ENCODE results near the gene DEAF1. TPM values are rescaled to one million over a fixed set of nuclear protein-coding genes. Genes with fewer than 3 reads are reported as not detected.

DEAF1 gene
- total and polyA plus RNA-seq, 9 of the 15 experiments (the other 6 are each of a cell fraction or from before 2014, with no cell fraction given): 2.0 to 69.1 (median 26.8) TPM

DNA sequence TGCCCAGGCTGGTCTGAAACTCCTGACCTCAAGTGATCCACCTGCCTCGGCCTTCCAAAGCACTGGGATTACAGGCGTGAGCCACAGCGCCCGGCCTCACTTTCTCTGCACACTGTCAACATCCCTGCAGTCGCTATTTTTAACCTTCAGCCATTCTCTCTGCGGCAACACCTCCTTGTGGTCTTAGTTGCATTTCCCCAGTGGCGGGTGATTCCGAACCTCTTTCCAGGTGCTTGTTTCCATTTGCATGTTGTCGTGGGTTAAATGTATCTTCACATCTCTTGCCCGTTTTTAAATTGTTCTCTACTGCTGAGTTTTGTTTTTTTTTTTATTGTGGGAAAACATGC, 65.8 kb downstream of the DEAF1 start:
- no peak overlapping the region for H3K4me2 ChIP-seq (ENCODE audit: insufficient read depth, low read length)
- H2AFZ ChIP-seq (ENCODE audit: low read depth, low read length): no peak overlapping the region
- POLR2A ChIA-PET: no interaction called here
- no peak for DNase-seq (ENCODE audit: extremely low read depth in 1 of 4, low spot score in 3 of 4)
- no peaks in the 10 kb centered on the region for H3K9me3 ChIP-seq (replicated peaks; ENCODE audit: control insufficient read depth, insufficient read depth, low read depth, low read length)
- in situ Hi-C loops (cut with MboI): no loop called here
- CTCF ChIA-PET (ENCODE audit: low intra/inter-chr PET ratio): no interaction called here
- H3K79me2 ChIP-seq (ENCODE audit: control insufficient read depth, insufficient read depth, low read length): no peaks in the 10 kb centered on the region
- peaks cover 0 to 28% of the 10 kb centered on the region in 2 experiments; a peak in 2 of 5 replicates for H3K4me1 ChIP-seq (replicated peaks in 1 of 2; ENCODE audit: control insufficient read depth in 2 of 2, insufficient read depth in 2 of 2, low read length in 2 of 2)
- intact Hi-C loops (cut with micrococcal nuclease): no loop called here
- H3K9me1 ChIP-seq (ENCODE audit: control insufficient read depth, insufficient read depth, low read length): no peaks in the 10 kb centered on the region
- no peak overlapping the region for H3K9ac ChIP-seq (ENCODE audit: insufficient read depth in 1 of 2, low read depth in 2 of 2, low read length in 2 of 2)
- H3K27me3 ChIP-seq (ENCODE audit: control insufficient read depth in 2 of 2, insufficient read depth in 2 of 2, low read length in 2 of 2): no peaks in the 10 kb centered on the region
- 68% methylated on average over 10 of the region's 10 CpGs for WGBS (ENCODE audit: insufficient coverage, low coverage, missing lambda C conversion rate)
- no peak overlapping the region for H3K4me3 ChIP-seq
- 0 out of 3 replicates have a peak overlapping the region, but pooled peaks have one; percentile 30 for H3K27ac ChIP-seq (ENCODE audit: extremely low read depth, low read depth, low read length)
- no peaks in the 10 kb centered on the region for H4K20me1 ChIP-seq (replicated peaks; ENCODE audit: control insufficient read depth, insufficient read depth, low read length)
- FAIRE-seq: peak; percentile 60
- ATAC-seq: peak; percentile 40; the same call in 2 of the 3 replicates
- peaks cover 11% of the 10 kb centered on the region; the same call in 1 of the 3 replicates for H3K36me3 ChIP-seq (ENCODE audit: control insufficient read depth, insufficient read depth, low read length)
- BruUV-seq (replicated peaks): no TSS peak
- no peak for TF ChIP-seq FOXJ3 (CRISPR knock-in tag; IDR thresholded peaks at IDR 0.05)
- no peak for TF ChIP-seq AFF1 (IDR thresholded peaks at IDR 0.05; ENCODE audit: low read depth in 1 of 2, partially characterized antibody in 2 of 2)
- TF ChIP-seq MEF2A (IDR thresholded peaks at IDR 0.05; ENCODE audit: control insufficient read depth, low read depth, low read length): peak; percentile 44; the same call in 1 of the 2 replicates
- TF ChIP-seq, protein P1, sequence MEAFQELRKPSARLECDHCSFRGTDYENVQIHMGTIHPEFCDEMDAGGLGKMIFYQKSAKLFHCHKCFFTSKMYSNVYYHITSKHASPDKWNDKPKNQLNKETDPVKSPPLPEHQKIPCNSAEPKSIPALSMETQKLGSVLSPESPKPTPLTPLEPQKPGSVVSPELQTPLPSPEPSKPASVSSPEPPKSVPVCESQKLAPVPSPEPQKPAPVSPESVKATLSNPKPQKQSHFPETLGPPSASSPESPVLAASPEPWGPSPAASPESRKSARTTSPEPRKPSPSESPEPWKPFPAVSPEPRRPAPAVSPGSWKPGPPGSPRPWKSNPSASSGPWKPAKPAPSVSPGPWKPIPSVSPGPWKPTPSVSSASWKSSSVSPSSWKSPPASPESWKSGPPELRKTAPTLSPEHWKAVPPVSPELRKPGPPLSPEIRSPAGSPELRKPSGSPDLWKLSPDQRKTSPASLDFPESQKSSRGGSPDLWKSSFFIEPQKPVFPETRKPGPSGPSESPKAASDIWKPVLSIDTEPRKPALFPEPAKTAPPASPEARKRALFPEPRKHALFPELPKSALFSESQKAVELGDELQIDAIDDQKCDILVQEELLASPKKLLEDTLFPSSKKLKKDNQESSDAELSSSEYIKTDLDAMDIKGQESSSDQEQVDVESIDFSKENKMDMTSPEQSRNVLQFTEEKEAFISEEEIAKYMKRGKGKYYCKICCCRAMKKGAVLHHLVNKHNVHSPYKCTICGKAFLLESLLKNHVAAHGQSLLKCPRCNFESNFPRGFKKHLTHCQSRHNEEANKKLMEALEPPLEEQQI (IDR thresholded peaks at IDR 0.05): no peak
- no peak for TF ChIP-seq ZNF644 (tag; IDR thresholded peaks at IDR 0.05; ENCODE audit: low read depth)
- TF ChIP-seq ZHX1 (conservative IDR thresholded peaks at IDR 0.05; ENCODE audit: low read length): no peak
- no peak for TF ChIP-seq HDAC8 (tag; IDR thresholded peaks at IDR 0.05)
- TF ChIP-seq U2AF1 (optimal IDR thresholded peaks at IDR 0.05; ENCODE audit: low read depth, low read length): no peak
- no peak for TF ChIP-seq HEY1 (CRISPR knock-in tag; IDR thresholded peaks at IDR 0.05; ENCODE audit: borderline replicate concordance)
- TF ChIP-seq, protein P2, sequence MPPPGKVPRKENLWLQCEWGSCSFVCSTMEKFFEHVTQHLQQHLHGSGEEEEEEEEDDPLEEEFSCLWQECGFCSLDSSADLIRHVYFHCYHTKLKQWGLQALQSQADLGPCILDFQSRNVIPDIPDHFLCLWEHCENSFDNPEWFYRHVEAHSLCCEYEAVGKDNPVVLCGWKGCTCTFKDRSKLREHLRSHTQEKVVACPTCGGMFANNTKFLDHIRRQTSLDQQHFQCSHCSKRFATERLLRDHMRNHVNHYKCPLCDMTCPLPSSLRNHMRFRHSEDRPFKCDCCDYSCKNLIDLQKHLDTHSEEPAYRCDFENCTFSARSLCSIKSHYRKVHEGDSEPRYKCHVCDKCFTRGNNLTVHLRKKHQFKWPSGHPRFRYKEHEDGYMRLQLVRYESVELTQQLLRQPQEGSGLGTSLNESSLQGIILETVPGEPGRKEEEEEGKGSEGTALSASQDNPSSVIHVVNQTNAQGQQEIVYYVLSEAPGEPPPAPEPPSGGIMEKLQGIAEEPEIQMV (tag; conservative IDR thresholded peaks at IDR 0.05; ENCODE audit: low read depth): no peak
- TF ChIP-seq HDAC2 (IDR thresholded peaks at IDR 0.05): no peak
